Loucy (cell line): ENCODE data around the gene RNF11.

Experiments used
- H2AFZ ChIP-seq: fragments of 200-600 bp; sonication (generic); 2 replicates; pipeline ENCODE4 v1.6.0; 2016; ENCODE audit warnings: antibody characterized with exemption, mild to moderate bottlenecking, low read length, moderate library complexity
- H3F3A ChIP-seq: fragments of 200-600 bp; 2 replicates; pipeline ENCODE4 v1.6.0; 2016; ENCODE audit warnings: antibody characterized with exemption, low read depth, mild to moderate bottlenecking
- H3K27me3 ChIP-seq: fragments of 200-600 bp; sonication (generic); 2 replicates; pipeline ENCODE4 v1.6.1; 2014; ENCODE audit warnings: low read length, mild to moderate bottlenecking; ENCODE audit not compliant: insufficient read depth, poor library complexity, severe bottlenecking
- H3K36me3 ChIP-seq: fragments of 200-600 bp; sonication (generic); 2 replicates; pipeline ENCODE4 v1.6.1; 2016; ENCODE audit warnings: low read length; ENCODE audit not compliant: insufficient read depth
- H3K4me1 ChIP-seq: fragments of 200-600 bp; sonication (generic); 2 replicates; pipeline ENCODE4 v1.5.1; 2014; ENCODE audit warnings: low read length, mild to moderate bottlenecking; ENCODE audit not compliant: insufficient read depth, poor library complexity, severe bottlenecking
- H3K4me2 ChIP-seq: fragments of 200-600 bp; sonication (generic); 2 replicates; pipeline ENCODE4 v1.6.0; 2014; ENCODE audit warnings: antibody characterized with exemption, low read length, low read depth, mild to moderate bottlenecking; ENCODE audit not compliant: poor library complexity, severe bottlenecking
- H3K4me3 ChIP-seq: fragments of 200-600 bp; sonication (generic); 2 replicates; pipeline ENCODE4 v1.5.1; 2014; ENCODE audit warnings: low read length, mild to moderate bottlenecking, mixed read lengths; ENCODE audit not compliant: poor library complexity, severe bottlenecking
- H3K79me2 ChIP-seq: fragments of 200-600 bp; sonication (generic); 2 replicates; pipeline ENCODE4 v1.6.1; 2014; ENCODE audit warnings: low read length; ENCODE audit not compliant: insufficient read depth
- H3K9ac ChIP-seq: fragments of 200-600 bp; sonication (generic); 2 replicates; pipeline ENCODE4 v1.6.0; 2014; ENCODE audit warnings: mild to moderate bottlenecking, low read depth, low read length, moderate library complexity; ENCODE audit not compliant: poor library complexity, severe bottlenecking
- H3K9me2 ChIP-seq: fragments of 200-600 bp; sonication (generic); replicated peaks from 2 replicates; pipeline ENCODE4 v1.6.1; 2016; ENCODE audit warnings: low read depth, low read length, mixed read lengths
- H3K9me3 ChIP-seq: fragments of 200-600 bp; sonication (generic); 2 replicates; pipeline ENCODE4 v1.6.1; 2014; ENCODE audit warnings: mild to moderate bottlenecking, antibody characterized with exemption, low read length, low read depth; ENCODE audit not compliant: insufficient read depth
- H4K20me1 ChIP-seq: fragments of 200-600 bp; sonication (generic); 2 replicates; pipeline ENCODE4 v1.6.0; 2014; ENCODE audit warnings: antibody characterized with exemption, low read length, mild to moderate bottlenecking; ENCODE audit not compliant: insufficient read depth, poor library complexity, severe bottlenecking
- EZH2phosphoT487 ChIP-seq: fragments of 200-600 bp; IDR thresholded peaks from 2 replicates; pipeline ENCODE4 v1.6.1; 2018; ENCODE audit warnings: antibody characterized with exemption, mild to moderate bottlenecking, moderate library complexity, borderline replicate concordance
- TF ChIP-seq, protein P1 (sequence below): fragments of 200-600 bp; sonication (generic); conservative IDR thresholded peaks from 2 replicates; pipeline ENCODE4 v1.5.1; 2014; ENCODE audit warnings: mild to moderate bottlenecking, antibody characterized with exemption, low read length

The RNF11 gene

DNA sequence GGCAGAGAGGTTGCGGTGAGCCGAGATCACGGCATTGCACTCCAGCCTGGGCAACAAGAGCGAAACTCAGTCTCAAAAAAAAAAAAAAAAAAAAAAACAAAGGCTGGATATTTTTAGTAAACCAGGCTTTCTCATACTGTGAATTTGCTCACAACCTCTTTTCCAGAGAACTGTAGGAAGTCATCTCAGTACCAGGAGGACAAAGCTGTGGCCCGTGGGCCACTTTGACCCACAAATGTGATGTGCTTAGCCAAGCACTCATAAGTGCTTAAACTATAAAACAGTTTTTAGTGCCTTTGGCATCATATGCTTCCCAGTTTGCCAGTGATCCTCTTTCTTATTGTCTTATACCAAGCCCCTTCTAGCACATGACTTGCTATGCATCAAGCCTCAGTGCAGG lies 46.5 kb downstream of the RNF11 start:
- H3K79me2 ChIP-seq = no peaks in the 10 kb centered on the region
- no peaks in the 10 kb centered on the region for H3F3A ChIP-seq
- no peaks in the 10 kb centered on the region for H4K20me1 ChIP-seq
- no peaks in the 10 kb centered on the region for H3K36me3 ChIP-seq
- TF ChIP-seq, protein P1, sequence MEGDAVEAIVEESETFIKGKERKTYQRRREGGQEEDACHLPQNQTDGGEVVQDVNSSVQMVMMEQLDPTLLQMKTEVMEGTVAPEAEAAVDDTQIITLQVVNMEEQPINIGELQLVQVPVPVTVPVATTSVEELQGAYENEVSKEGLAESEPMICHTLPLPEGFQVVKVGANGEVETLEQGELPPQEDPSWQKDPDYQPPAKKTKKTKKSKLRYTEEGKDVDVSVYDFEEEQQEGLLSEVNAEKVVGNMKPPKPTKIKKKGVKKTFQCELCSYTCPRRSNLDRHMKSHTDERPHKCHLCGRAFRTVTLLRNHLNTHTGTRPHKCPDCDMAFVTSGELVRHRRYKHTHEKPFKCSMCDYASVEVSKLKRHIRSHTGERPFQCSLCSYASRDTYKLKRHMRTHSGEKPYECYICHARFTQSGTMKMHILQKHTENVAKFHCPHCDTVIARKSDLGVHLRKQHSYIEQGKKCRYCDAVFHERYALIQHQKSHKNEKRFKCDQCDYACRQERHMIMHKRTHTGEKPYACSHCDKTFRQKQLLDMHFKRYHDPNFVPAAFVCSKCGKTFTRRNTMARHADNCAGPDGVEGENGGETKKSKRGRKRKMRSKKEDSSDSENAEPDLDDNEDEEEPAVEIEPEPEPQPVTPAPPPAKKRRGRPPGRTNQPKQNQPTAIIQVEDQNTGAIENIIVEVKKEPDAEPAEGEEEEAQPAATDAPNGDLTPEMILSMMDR = no peak
- TF ChIP-seq EZH2phosphoT487 = no peak
- H3K4me1 ChIP-seq = no peaks in the 10 kb centered on the region
- no peaks in the 10 kb centered on the region for H3K9me3 ChIP-seq
- H3K9ac ChIP-seq = no peak overlapping the region
- H2AFZ ChIP-seq = no peak overlapping the region
- no peaks in the 10 kb centered on the region for H3K27me3 ChIP-seq
- H3K4me2 ChIP-seq = no peak overlapping the region
- H3K4me3 ChIP-seq = no peak overlapping the region
- no peaks in the 10 kb centered on the region for H3K9me2 ChIP-seq

DNA sequence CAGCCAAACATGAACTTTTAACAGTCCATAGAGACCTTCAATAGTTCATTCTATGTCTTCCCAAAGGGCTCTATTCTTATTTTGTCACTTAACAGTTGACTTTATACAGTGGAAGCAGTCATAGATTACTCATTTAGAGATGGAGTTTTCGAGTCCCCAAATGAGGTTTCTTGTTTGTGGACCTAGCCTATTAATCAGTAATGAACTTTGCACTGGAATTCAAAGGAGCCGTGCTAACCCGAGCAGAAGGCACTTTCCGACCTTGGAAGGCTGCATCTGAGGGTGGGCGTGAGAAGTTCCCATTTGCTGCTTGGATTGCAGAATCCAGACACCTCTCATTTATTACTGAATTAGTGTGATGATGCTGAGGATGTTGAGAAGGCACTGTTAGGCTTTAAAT lies 47.9 kb downstream of the RNF11 start:
- Histone ChIP-seq H2AFZ (no peak overlapping the region), H3K27me3 (no peaks in the 10 kb centered on the region), H3K4me1 (no peaks in the 10 kb centered on the region), H3K9ac (no peak overlapping the region), H3K79me2 (no peaks in the 10 kb centered on the region), H3K9me2 (no peaks in the 10 kb centered on the region), H3K4me3 (no peak overlapping the region), H3K4me2 (no peak overlapping the region), H3F3A (no peaks in the 10 kb centered on the region), H4K20me1 (no peaks in the 10 kb centered on the region), H3K36me3 (no peaks in the 10 kb centered on the region), H3K9me3 (no peaks in the 10 kb centered on the region)
- TF ChIP-seq EZH2phosphoT487 = no peak
- TF ChIP-seq, protein P1 = no peak

DNA sequence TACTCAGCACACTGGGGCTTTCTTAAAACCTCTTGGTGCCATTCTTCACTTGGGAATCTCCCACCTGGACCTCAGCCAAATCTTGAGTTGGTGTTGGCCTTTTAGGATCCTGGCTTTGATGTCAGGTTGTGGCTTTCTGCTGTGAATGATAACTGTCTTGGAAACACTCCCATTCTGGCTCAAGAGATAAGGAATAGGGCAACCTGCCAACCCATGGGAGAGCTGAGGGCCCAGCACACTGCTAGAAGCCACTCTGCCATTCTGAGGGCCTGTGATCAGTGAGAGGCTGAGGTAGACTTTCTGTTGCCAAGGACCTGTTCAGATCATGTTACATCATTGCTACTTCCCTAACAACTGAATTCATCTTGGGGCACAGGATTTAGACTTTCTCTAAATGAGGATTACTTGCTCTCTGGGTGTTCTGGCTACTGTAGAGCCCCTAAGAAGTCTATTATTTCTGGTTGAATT lies 48.4 kb downstream of the RNF11 start:
- no peaks in the 10 kb centered on the region for H4K20me1 ChIP-seq
- TF ChIP-seq, protein P1 = no peak
- no peak for TF ChIP-seq EZH2phosphoT487
- no peaks in the 10 kb centered on the region for H3K79me2 ChIP-seq
- H3K4me3 ChIP-seq = no peak overlapping the region
- no peak overlapping the region for H2AFZ ChIP-seq
- no peaks in the 10 kb centered on the region for H3F3A ChIP-seq
- no peaks in the 10 kb centered on the region for H3K9me2 ChIP-seq
- no peak overlapping the region for H3K4me2 ChIP-seq
- no peaks in the 10 kb centered on the region for H3K9me3 ChIP-seq
- H3K9ac ChIP-seq = no peak overlapping the region
- no peaks in the 10 kb centered on the region for H3K4me1 ChIP-seq
- H3K36me3 ChIP-seq = no peaks in the 10 kb centered on the region
- H3K27me3 ChIP-seq = no peaks in the 10 kb centered on the region
